Measurements from ENCODE around the gene NFX1. TPM values are rescaled to one million over a fixed set of nuclear protein-coding genes. Genes with fewer than 3 reads are reported as not detected.

The NFX1 gene
- total and polyA plus RNA-seq, 10 of the 15 experiments (the other 5 are each of a cell fraction or from before 2014, with no cell fraction given): 11.9 to 45.1 (median 36.1) TPM

GRCh38 chr9:33320230-33320567, 29.9 kb downstream of the NFX1 start:
- Histone ChIP-seq H3K4me2 (ENCODE audit: control insufficient read depth, insufficient read depth) (no peak overlapping the region), H3K9ac (ENCODE audit: control insufficient read depth, insufficient read depth, low read length) (no peak overlapping the region), H3K36me3 (ENCODE audit: control insufficient read depth in 2 of 2, insufficient read depth in 2 of 2, low read length in 1 of 2) (peaks cover 14 to 40% of the 10 kb centered on the region in 2 experiments), H3K27ac (ENCODE audit: control insufficient read depth, insufficient read depth) (no peak overlapping the region), H4K20me1 (ENCODE audit: control insufficient read depth, insufficient read depth) (no peaks in the 10 kb centered on the region), H3K79me2 (ENCODE audit: control insufficient read depth, insufficient read depth, low read length) (no peaks in the 10 kb centered on the region), H2AFZ (ENCODE audit: control insufficient read depth, low read depth, low read length) (no peak overlapping the region), H3K9me3 (replicated peaks; ENCODE audit: control insufficient read depth, insufficient read depth, low read length) (no peaks in the 10 kb centered on the region), H3K4me1 (ENCODE audit: control insufficient read depth, insufficient read depth, low read length) (no peaks in the 10 kb centered on the region), H3K4me3 (no peak overlapping the region), H3K27me3 (replicated peaks in 1 of 2; ENCODE audit: control insufficient read depth in 2 of 2, insufficient read depth in 2 of 2, low read length in 1 of 2) (no peaks in the 10 kb centered on the region)
- ChIA-PET POLR2A (interaction anchor here (1.4 kb wide), 1 partner anchor 26 kb away, joined by 3 read pairs; no protein-coding TSS in a partner anchor), RAD21 (ENCODE audit: unreplicated experiment) (interaction anchor here (0.6 kb wide), 1 partner anchor 726 kb away, joined by 3 read pairs; no protein-coding TSS in a partner anchor), CTCF (interaction anchor here (1.3 to 4.7 kb wide), 2 partner anchors 33 to 56 kb away, joined by 3 to 27 read pairs; no protein-coding TSS in a partner anchor), SMC1A (ENCODE audit: uncharacterized antibody, unreplicated experiment) (interaction anchor here (1.2 to 1.3 kb wide), 2 partner anchors 10 to 17 kb away, joined by 3 read pairs; no protein-coding TSS in a partner anchor)
- ATAC-seq (no peak), FAIRE-seq (no peak), DNase-seq (ENCODE audit: low read depth, low spot score) (no peak)
- whole genome bisulfite sequencing (ENCODE audit: insufficient coverage, insufficient replicate concordance, low lambda C conversion rate, missing lambda C conversion rate): 100% methylated on average over 1 of the region's 1 CpG
- intact Hi-C loops (cut with micrococcal nuclease; ENCODE audit: unreplicated experiment) (no loop called here), in situ Hi-C loops (cut with MboI) (no loop called here)
- BruUV-seq (replicated peaks): no TSS peak
- TF ChIP-seq GABPA (IDR thresholded peaks at IDR 0.05; ENCODE audit: low read depth): no peak
- no peak for TF ChIP-seq POLR2AphosphoS2 (IDR thresholded peaks at IDR 0.05; ENCODE audit: low read depth, low read length)
- TF ChIP-seq PRDM15 (CRISPR knock-in tag; IDR thresholded peaks at IDR 0.05): no peak
- no peak for TF ChIP-seq CEBPZ (IDR thresholded peaks at IDR 0.05; ENCODE audit: low read depth, low read length)
- TF ChIP-seq MEF2A (IDR thresholded peaks at IDR 0.05; ENCODE audit: insufficient read depth, low read depth, low read length): no peak

Data from GM12878 (cell line).